Lower lobe of right lung (tissue), 2 donors: Measurements from ENCODE around the gene RGL3. TPM values are rescaled to one million over a fixed set of nuclear protein-coding genes. Genes with fewer than 3 reads are reported as not detected.
"Not testable (repeated sequence)": the region's sequence is repeated elsewhere in the genome, so short reads cannot be mapped to it uniquely, and the experiment has no call there.

Experiments
- ATAC-seq, 2 donors: fragments of 200-7000 bp; cut with Tn5 transposase; one replicate each; pipeline ENCODE4 v1.9.1; 2020 to 2022; ENCODE audit warnings: mild to moderate bottlenecking in 2 of 2, moderate library complexity in 2 of 2
- DNase-seq: peaks from one replicate; pipeline ENCODE4 v3.0.0-alpha.2; 2020
- H3K27ac ChIP-seq: fragments of 200-600 bp; one replicate; pipeline ENCODE4 v1.8.0; 2022
- H3K27me3 ChIP-seq: fragments of 200-600 bp; one replicate; pipeline ENCODE4 v1.8.0; 2022; ENCODE audit warnings: low read depth
- H3K36me3 ChIP-seq: fragments of 200-600 bp; one replicate; pipeline ENCODE4 v1.8.0; 2022; ENCODE audit warnings: mild to moderate bottlenecking
- H3K4me1 ChIP-seq: fragments of 200-600 bp; one replicate; pipeline ENCODE4 v1.8.0; 2022
- H3K4me3 ChIP-seq: fragments of 200-600 bp; one replicate; pipeline ENCODE4 v1.8.0; 2022; ENCODE audit warnings: mild to moderate bottlenecking
- H3K9me3 ChIP-seq: fragments of 200-600 bp; one replicate; pipeline ENCODE4 v1.8.0; 2022
- intact Hi-C: fragments of 100-400 bp; cut with DNase I; formaldehyde crosslinking; loops from one replicate; pipeline ENCODE4 v1.11.0; 2022
- total RNA-seq: library from RNA; stranded (reverse); fragmentation: NEBNext Ultra II Directional; extraction: Animal tissue kit (Norgen Biotek cat#: 25700); gene quantifications from one replicate; pipeline ENCODE4 v1.2.1, GENCODE V29; 2021
- TF ChIP-seq, protein P1 (sequence below): fragments of 200-600 bp; IDR thresholded peaks from one replicate; pipeline ENCODE4 v1.8.0; 2022; ENCODE audit warnings: antibody characterized with exemption, mild to moderate bottlenecking
- donor health status: DM: no; HTN: yes; CAD: no; lungs with severe emphysema.

The RGL3 gene
- total RNA-seq, 1 donor from 2014 or later, result 55.8 TPM

GRCh38 chr19:11379857-11380350 lies 39.2 kb downstream of the RGL3 start:
- Histone ChIP-seq H3K9me3 (no peaks in the 10 kb centered on the region), H3K27me3 (peaks cover 9% of the 10 kb centered on the region), H3K4me1 (peaks cover 76% of the 10 kb centered on the region), H3K36me3 (peaks cover 12% of the 10 kb centered on the region), H3K27ac (no peak overlapping the region), H3K4me3 (peak overlapping the region; percentile 76)
- no peak for ATAC-seq
- no peak for DNase-seq
- TF ChIP-seq, protein P1, sequence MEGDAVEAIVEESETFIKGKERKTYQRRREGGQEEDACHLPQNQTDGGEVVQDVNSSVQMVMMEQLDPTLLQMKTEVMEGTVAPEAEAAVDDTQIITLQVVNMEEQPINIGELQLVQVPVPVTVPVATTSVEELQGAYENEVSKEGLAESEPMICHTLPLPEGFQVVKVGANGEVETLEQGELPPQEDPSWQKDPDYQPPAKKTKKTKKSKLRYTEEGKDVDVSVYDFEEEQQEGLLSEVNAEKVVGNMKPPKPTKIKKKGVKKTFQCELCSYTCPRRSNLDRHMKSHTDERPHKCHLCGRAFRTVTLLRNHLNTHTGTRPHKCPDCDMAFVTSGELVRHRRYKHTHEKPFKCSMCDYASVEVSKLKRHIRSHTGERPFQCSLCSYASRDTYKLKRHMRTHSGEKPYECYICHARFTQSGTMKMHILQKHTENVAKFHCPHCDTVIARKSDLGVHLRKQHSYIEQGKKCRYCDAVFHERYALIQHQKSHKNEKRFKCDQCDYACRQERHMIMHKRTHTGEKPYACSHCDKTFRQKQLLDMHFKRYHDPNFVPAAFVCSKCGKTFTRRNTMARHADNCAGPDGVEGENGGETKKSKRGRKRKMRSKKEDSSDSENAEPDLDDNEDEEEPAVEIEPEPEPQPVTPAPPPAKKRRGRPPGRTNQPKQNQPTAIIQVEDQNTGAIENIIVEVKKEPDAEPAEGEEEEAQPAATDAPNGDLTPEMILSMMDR, result no peak
- intact Hi-C loops, result no loop called here

- Histone ChIP-seq H3K4me1 (peaks cover 71% of the 10 kb centered on the region), H3K36me3 (peaks cover 12% of the 10 kb centered on the region)
- ATAC-seq, H3K4me3 ChIP-seq, H3K27me3 ChIP-seq, H3K27ac ChIP-seq, intact Hi-C loops, H3K9me3 ChIP-seq, DNase-seq: not testable (repeated sequence)
Measured at GRCh38 chr19:11379269-11379845, 39.8 kb downstream of the RGL3 start.

GRCh38 chr19:11378319-11379189 lies 40.6 kb downstream of the RGL3 start:
- Histone ChIP-seq H3K27ac (no peak overlapping the region), H3K4me3 (no peak overlapping the region), H3K4me1 (peaks cover 73% of the 10 kb centered on the region), H3K27me3 (peaks cover 9% of the 10 kb centered on the region), H3K36me3 (peaks cover 12% of the 10 kb centered on the region), H3K9me3 (no peaks in the 10 kb centered on the region)
- ATAC-seq, result no peak
- TF ChIP-seq, protein P1, result peak; percentile 67
- DNase-seq, result peak; percentile 64
- intact Hi-C loops, result no loop called here

DNA sequence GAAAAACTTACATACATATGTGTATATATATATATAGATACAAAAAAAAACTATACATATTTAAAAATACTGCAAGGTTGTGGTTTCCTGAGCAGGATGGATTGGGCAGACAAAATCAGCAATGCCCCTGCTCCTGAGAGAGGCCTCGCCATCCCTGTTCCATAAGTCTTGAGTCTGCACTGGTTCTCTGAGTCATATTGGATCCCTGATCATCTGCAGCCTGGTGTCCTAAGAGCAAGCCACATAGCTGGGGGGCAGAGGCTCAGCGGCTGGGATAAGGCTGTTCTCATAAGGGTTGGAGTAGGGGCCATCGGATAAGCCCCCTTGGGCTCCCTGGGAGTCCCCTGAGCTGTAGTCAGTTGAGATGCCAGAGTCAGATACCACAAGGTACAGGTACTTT lies 41.4 kb downstream of the RGL3 start:
- intact Hi-C loops, result no loop called here
- no peak overlapping the region for H3K27ac ChIP-seq
- DNase-seq, result no peak
- TF ChIP-seq, protein P1, result no peak
- peaks cover 3% of the 10 kb centered on the region for H3K27me3 ChIP-seq
- no peak for ATAC-seq
- no peaks in the 10 kb centered on the region for H3K9me3 ChIP-seq
- no peak overlapping the region for H3K4me3 ChIP-seq
- H3K4me1 ChIP-seq, result peaks cover 66% of the 10 kb centered on the region
- peaks cover 12% of the 10 kb centered on the region for H3K36me3 ChIP-seq

GRCh38 chr19:11377237-11377636 lies 41.9 kb downstream of the RGL3 start:
- H3K36me3 ChIP-seq, result peaks cover 12% of the 10 kb centered on the region
- DNase-seq, result no peak
- intact Hi-C loops, result no loop called here

More at GRCh38 chr19:11377237-11377636, 41.9 kb downstream of the RGL3 start:
- H3K27ac ChIP-seq, result no peak overlapping the region
- no peaks in the 10 kb centered on the region for H3K9me3 ChIP-seq
- H3K27me3 ChIP-seq, result no peaks in the 10 kb centered on the region
- no peak for ATAC-seq
- H3K4me1 ChIP-seq, result peaks cover 61% of the 10 kb centered on the region
- H3K4me3 ChIP-seq, result no peak overlapping the region
- TF ChIP-seq, protein P1, result no peak
